IPS-20b (cell line): Measurements from ENCODE around the gene GABBR2.

Experiments
- H3K27ac ChIP-seq: one replicate; pipeline ENCODE4 v1.5.1; 2013; ENCODE audit warnings: low read length
- H3K27me3 ChIP-seq: 2 replicates; pipeline ENCODE4 v1.6.1; 2013; ENCODE audit warnings: mild to moderate bottlenecking, low read length, inconsistent platforms; ENCODE audit not compliant: insufficient read depth
- H3K36me3 ChIP-seq: 2 replicates; pipeline ENCODE4 v1.6.1; 2013; ENCODE audit warnings: low read depth, mild to moderate bottlenecking, inconsistent platforms, low read length, moderate library complexity; ENCODE audit not compliant: insufficient read depth
- H3K4me1 ChIP-seq: 2 replicates; pipeline ENCODE4 v1.6.1; 2013; ENCODE audit warnings: mild to moderate bottlenecking, control low read depth, inconsistent platforms, low read length, moderate library complexity; ENCODE audit not compliant: insufficient read depth
- H3K4me3 ChIP-seq: 2 replicates; pipeline ENCODE4 v1.5.1; 2013; ENCODE audit warnings: mild to moderate bottlenecking, low read length, inconsistent platforms
- H3K9ac ChIP-seq: 2 replicates; pipeline ENCODE4 v1.6.1; 2013; ENCODE audit warnings: low read depth, mild to moderate bottlenecking, inconsistent platforms, low read length, moderate library complexity
- H3K9me3 ChIP-seq: 2 replicates; pipeline ENCODE4 v1.6.1; 2013; ENCODE audit warnings: mild to moderate bottlenecking, low read depth, low read length, inconsistent platforms; ENCODE audit not compliant: insufficient read depth

GABBR2 gene

GRCh38 chr9:98302938-98303632 is 405.6 kb downstream of the GABBR2 start:
- Histone ChIP-seq H3K27ac (no peak overlapping the region), H3K4me3 (no peak overlapping the region), H3K27me3 (no peaks in the 10 kb centered on the region; the same call in 1 of the 2 replicates), H3K36me3 (no peaks in the 10 kb centered on the region), H3K9ac (no peak overlapping the region), H3K4me1 (no peaks in the 10 kb centered on the region), H3K9me3 (no peaks in the 10 kb centered on the region)

- Histone ChIP-seq H3K36me3 (no peaks in the 10 kb centered on the region), H3K27ac (no peak overlapping the region), H3K4me1 (no peaks in the 10 kb centered on the region), H3K9ac (no peak overlapping the region), H3K4me3 (no peak overlapping the region), H3K9me3 (no peaks in the 10 kb centered on the region), H3K27me3 (no peaks in the 10 kb centered on the region; the same call in 1 of the 2 replicates)
These were observed 406.6 kb downstream of the GABBR2 start for GRCh38 chr9:98302150-98302549.

- Histone ChIP-seq H3K4me1 (no peaks in the 10 kb centered on the region), H3K36me3 (no peaks in the 10 kb centered on the region), H3K9me3 (no peaks in the 10 kb centered on the region), H3K9ac (no peak overlapping the region), H3K27ac (no peak overlapping the region), H3K4me3 (no peak overlapping the region), H3K27me3 (no peaks in the 10 kb centered on the region; the same call in 1 of the 2 replicates)
These were observed 408.1 kb downstream of the GABBR2 start for GRCh38 chr9:98300611-98301010.

- no peaks in the 10 kb centered on the region for H3K4me1 ChIP-seq
- no peak overlapping the region for H3K4me3 ChIP-seq
- H3K27me3 ChIP-seq, result no peaks in the 10 kb centered on the region; the same call in 1 of the 2 replicates
- H3K9ac ChIP-seq, result no peak overlapping the region
- H3K36me3 ChIP-seq, result no peaks in the 10 kb centered on the region
- no peaks in the 10 kb centered on the region for H3K9me3 ChIP-seq
- no peak overlapping the region for H3K27ac ChIP-seq
These were observed 410.3 kb downstream of the GABBR2 start for GRCh38 chr9:98298476-98298875.

GRCh38 chr9:98295824-98296223 is 412.9 kb downstream of the GABBR2 start:
- H3K27me3 ChIP-seq, result no peaks in the 10 kb centered on the region

GRCh38 chr9:98291820-98292219 is 416.9 kb downstream of the GABBR2 start:
- Histone ChIP-seq H3K9me3 (no peaks in the 10 kb centered on the region), H3K9ac (no peak overlapping the region), H3K4me1 (no peaks in the 10 kb centered on the region), H3K27me3 (no peaks in the 10 kb centered on the region), H3K4me3 (no peak overlapping the region), H3K36me3 (no peaks in the 10 kb centered on the region), H3K27ac (no peak overlapping the region)

More at GRCh38 chr9:98295824-98296223, 412.9 kb downstream of the GABBR2 start:
- Histone ChIP-seq H3K4me1 (no peaks in the 10 kb centered on the region), H3K4me3 (no peak overlapping the region), H3K9ac (no peak overlapping the region), H3K27ac (no peak overlapping the region), H3K9me3 (no peaks in the 10 kb centered on the region), H3K36me3 (no peaks in the 10 kb centered on the region)

GRCh38 chr9:98290411-98290810 is 418.3 kb downstream of the GABBR2 start:
- Histone ChIP-seq H3K9me3 (no peaks in the 10 kb centered on the region), H3K9ac (no peak overlapping the region), H3K27me3 (no peaks in the 10 kb centered on the region), H3K27ac (no peak overlapping the region), H3K4me1 (no peaks in the 10 kb centered on the region), H3K4me3 (no peak overlapping the region), H3K36me3 (no peaks in the 10 kb centered on the region)

- Histone ChIP-seq H3K36me3 (no peaks in the 10 kb centered on the region), H3K4me3 (no peak overlapping the region), H3K9me3 (no peaks in the 10 kb centered on the region), H3K27ac (no peak overlapping the region), H3K4me1 (no peaks in the 10 kb centered on the region), H3K9ac (no peak overlapping the region), H3K27me3 (no peaks in the 10 kb centered on the region)
These were observed 419.0 kb downstream of the GABBR2 start for GRCh38 chr9:98289614-98290201.

GRCh38 chr9:98288881-98289280 is 419.9 kb downstream of the GABBR2 start:
- Histone ChIP-seq H3K9me3 (no peaks in the 10 kb centered on the region), H3K4me3 (no peak overlapping the region), H3K27ac (no peak overlapping the region), H3K27me3 (no peaks in the 10 kb centered on the region), H3K4me1 (no peaks in the 10 kb centered on the region), H3K9ac (no peak overlapping the region), H3K36me3 (no peaks in the 10 kb centered on the region)

- Histone ChIP-seq H3K9me3 (no peaks in the 10 kb centered on the region), H3K36me3 (no peaks in the 10 kb centered on the region), H3K9ac (no peak overlapping the region), H3K4me1 (no peaks in the 10 kb centered on the region), H3K27me3 (no peaks in the 10 kb centered on the region), H3K27ac (no peak overlapping the region), H3K4me3 (no peak overlapping the region)
These were observed 421.4 kb downstream of the GABBR2 start for GRCh38 chr9:98287384-98287783.

- Histone ChIP-seq H3K4me1 (no peaks in the 10 kb centered on the region), H3K27ac (no peak overlapping the region), H3K36me3 (no peaks in the 10 kb centered on the region), H3K27me3 (no peaks in the 10 kb centered on the region), H3K9me3 (no peaks in the 10 kb centered on the region), H3K4me3 (no peak overlapping the region), H3K9ac (no peak overlapping the region)
These were observed 423.3 kb downstream of the GABBR2 start for GRCh38 chr9:98285446-98285845.

GRCh38 chr9:98284754-98285153 is 424.0 kb downstream of the GABBR2 start:
- Histone ChIP-seq H3K36me3 (no peaks in the 10 kb centered on the region), H3K27me3 (no peaks in the 10 kb centered on the region), H3K4me3 (no peak overlapping the region), H3K9me3 (no peaks in the 10 kb centered on the region), H3K9ac (no peak overlapping the region), H3K4me1 (no peaks in the 10 kb centered on the region), H3K27ac (no peak overlapping the region)
